HUES48 (cell line): Measurements from ENCODE around the gene BORCS5.
"Not testable (repeated sequence)": the region's sequence is repeated elsewhere in the genome, so short reads cannot be mapped to it uniquely, and the experiment has no call there.

Experiments used
- H3K27ac ChIP-seq: one replicate; pipeline ENCODE4 v1.7.0; 2013; ENCODE audit warnings: low read depth, low read length, inconsistent platforms
- H3K27me3 ChIP-seq: 2 replicates; pipeline ENCODE4 v1.6.1; 2013; ENCODE audit warnings: mild to moderate bottlenecking, low read length; ENCODE audit not compliant: control insufficient read depth, insufficient read depth
- H3K36me3 ChIP-seq: 2 replicates; pipeline ENCODE4 v1.6.1; 2013; ENCODE audit warnings: low read length; ENCODE audit not compliant: control insufficient read depth, insufficient read depth
- H3K4me1 ChIP-seq: 2 replicates; pipeline ENCODE4 v1.6.1; 2013; ENCODE audit warnings: mild to moderate bottlenecking, low read length; ENCODE audit not compliant: control insufficient read depth, insufficient read depth
- H3K4me3 ChIP-seq: 2 replicates; pipeline ENCODE4 v1.5.1; 2013; ENCODE audit warnings: mild to moderate bottlenecking, low read depth, low read length
- H3K9ac ChIP-seq: 2 replicates; pipeline ENCODE4 v1.6.1; 2013; ENCODE audit warnings: mild to moderate bottlenecking, low read depth, low read length, moderate library complexity
- H3K9me3 ChIP-seq: 2 replicates; pipeline ENCODE4 v1.6.1; 2013; ENCODE audit warnings: low read length; ENCODE audit not compliant: control insufficient read depth, insufficient read depth

BORCS5 gene

DNA sequence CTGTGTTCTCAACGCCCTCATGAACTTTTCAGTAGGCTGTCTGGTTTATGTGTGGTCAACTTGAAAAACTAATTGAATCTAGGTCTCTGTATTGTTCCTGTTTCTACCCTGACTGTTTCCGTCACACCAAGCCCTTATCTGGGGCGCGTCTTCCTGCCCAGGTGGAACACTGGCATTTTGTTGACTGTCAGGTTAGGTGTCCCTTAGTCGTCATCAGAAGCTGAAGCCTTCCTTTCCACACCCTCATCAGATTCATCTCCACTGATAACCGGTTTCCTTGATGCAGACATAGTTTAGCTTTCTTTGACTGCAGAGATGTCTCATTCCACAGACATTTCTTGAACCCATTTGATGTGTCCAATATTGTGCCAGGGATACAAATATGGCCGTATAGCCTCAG, 109.3 kb downstream of the BORCS5 start:
- no peaks in the 10 kb centered on the region for H3K27me3 ChIP-seq
- no peak overlapping the region for H3K4me3 ChIP-seq
- H3K9me3 ChIP-seq: no peaks in the 10 kb centered on the region
- H3K9ac ChIP-seq: no peak overlapping the region
- H3K27ac ChIP-seq: no peak overlapping the region
- no peaks in the 10 kb centered on the region for H3K36me3 ChIP-seq
- H3K4me1 ChIP-seq: no peaks in the 10 kb centered on the region

DNA sequence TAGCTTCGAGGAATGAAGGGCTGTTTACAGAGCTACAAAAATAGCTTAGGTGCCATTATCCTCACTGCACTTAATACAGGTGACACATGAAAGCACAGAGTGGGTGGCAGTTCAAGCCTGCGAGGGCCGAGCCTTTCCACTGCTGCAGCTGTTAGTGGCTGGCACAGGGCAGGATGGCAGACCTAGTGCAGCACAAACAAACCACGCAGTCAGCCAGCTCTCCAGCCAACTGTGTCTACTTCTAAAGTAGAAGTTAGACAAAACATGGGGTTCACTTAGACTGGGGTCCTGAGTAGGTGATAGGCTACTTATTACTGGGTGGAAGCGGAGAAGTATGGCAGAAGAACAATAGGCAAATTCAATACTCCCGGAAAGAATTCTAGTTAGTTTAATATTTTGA, 110.4 kb downstream of the BORCS5 start:
- Histone ChIP-seq H3K4me3 (no peak overlapping the region), H3K27me3 (no peaks in the 10 kb centered on the region), H3K9ac (no peak overlapping the region), H3K4me1 (no peaks in the 10 kb centered on the region), H3K9me3 (no peaks in the 10 kb centered on the region), H3K27ac (no peak overlapping the region), H3K36me3 (no peaks in the 10 kb centered on the region)

DNA sequence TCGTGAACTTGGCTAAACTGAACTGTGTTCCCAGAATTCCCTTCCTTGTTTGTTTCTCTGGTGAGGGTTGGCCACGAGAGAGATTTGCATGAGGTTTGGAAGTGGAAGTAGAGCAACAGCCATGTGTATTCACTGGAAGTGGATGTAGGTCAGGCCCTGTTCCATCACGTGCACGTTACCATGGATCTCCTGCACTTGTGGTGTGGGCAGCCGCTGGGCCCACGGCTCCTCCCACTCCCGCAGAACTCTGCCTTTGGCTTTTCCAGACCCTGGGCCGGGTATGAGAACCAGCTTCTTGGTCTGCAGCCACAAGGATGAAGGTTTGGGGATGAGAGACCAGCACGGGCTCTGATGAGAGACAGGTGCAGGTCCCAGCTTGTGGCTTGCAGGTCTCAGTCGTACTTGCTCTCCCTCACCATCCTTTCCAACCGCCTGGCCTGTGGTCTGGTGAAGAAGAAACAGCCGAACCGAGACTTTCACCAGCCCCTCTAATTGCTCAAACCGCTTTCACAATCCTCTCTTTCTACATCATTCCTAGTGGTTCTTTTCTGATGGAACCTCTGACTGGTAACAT, 110.9 kb downstream of the BORCS5 start:
- Histone ChIP-seq H3K36me3 (no peaks in the 10 kb centered on the region), H3K27ac (no peak overlapping the region), H3K27me3 (no peaks in the 10 kb centered on the region), H3K9ac (no peak overlapping the region), H3K4me3 (no peak overlapping the region), H3K4me1 (no peaks in the 10 kb centered on the region), H3K9me3 (no peaks in the 10 kb centered on the region)

DNA sequence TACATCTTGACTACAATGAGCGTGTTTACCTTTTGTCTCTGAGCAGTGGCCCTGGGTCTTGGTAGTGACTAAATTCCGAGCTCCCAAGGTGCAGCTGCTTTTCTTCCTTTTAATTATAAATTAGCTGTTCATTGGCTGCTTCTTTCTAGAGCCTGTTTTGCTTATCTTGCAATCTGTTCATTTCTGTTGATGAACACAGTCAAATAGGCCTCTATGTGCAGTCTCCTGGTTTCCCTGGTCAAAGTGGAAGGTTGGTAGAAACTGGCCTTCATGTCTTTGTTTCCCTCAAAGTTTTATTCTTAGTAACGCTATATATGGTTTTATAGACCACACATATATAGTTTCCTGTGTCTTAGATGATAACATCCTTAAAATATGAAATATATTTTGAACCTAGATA, 111.7 kb downstream of the BORCS5 start:
- Histone ChIP-seq H3K9ac (no peak overlapping the region), H3K9me3 (no peaks in the 10 kb centered on the region), H3K36me3 (no peaks in the 10 kb centered on the region), H3K4me1 (no peaks in the 10 kb centered on the region), H3K4me3 (no peak overlapping the region), H3K27ac (no peak overlapping the region), H3K27me3 (no peaks in the 10 kb centered on the region)

DNA sequence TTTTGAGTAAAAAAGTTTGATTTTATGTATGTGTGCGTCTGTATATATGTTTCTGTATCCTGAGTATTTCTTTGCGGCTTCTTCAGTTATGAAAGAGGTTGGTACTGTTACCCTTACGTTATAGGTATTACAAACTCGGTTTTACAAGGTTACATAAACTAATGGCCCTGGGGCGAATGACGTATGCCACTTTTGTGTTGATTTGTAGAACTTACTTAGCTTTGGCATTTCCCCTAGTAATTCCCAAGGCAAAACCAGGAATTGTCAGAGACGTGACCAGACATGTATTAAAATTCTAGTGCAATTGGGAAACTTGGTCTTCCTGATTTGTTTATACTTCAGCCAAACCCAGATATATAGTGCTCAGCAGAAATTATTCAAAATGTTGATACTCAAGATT, 112.5 kb downstream of the BORCS5 start:
- H3K9ac ChIP-seq: no peak overlapping the region
- no peak overlapping the region for H3K27ac ChIP-seq

DNA sequence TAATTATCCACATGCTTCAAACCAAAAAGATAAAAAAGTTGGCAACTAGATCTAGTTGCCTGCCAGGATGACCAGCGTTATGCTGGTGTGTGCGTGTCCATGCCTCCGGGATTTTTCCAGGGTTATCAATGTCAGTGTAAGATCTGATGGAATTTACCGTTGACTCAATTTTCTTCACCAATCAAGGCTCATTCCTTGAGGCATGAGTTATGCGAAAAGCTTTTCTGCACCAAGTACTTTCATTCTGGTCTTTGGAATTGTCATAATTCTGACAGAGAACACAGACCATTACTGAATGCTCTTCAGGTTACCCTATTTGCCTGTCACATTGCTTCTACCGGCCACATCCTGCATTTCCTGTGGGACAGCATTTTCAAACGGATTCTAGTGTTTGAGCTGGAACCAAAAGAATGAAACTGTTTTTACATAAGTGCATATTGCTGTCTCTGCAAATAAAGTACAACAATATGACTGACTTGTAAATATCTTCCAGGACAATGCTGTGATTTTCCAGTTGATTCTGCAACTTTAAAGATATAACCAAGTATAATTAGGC, 114.0 kb downstream of the BORCS5 start:
- no peaks in the 10 kb centered on the region for H3K27me3 ChIP-seq
- no peaks in the 10 kb centered on the region for H3K4me1 ChIP-seq

More for the DNA sequence above, 112.5 kb downstream of the BORCS5 start:
- H3K4me1 ChIP-seq: no peaks in the 10 kb centered on the region
- H3K4me3 ChIP-seq: no peak overlapping the region
- no peaks in the 10 kb centered on the region for H3K9me3 ChIP-seq
- no peaks in the 10 kb centered on the region for H3K36me3 ChIP-seq
- no peaks in the 10 kb centered on the region for H3K27me3 ChIP-seq

DNA sequence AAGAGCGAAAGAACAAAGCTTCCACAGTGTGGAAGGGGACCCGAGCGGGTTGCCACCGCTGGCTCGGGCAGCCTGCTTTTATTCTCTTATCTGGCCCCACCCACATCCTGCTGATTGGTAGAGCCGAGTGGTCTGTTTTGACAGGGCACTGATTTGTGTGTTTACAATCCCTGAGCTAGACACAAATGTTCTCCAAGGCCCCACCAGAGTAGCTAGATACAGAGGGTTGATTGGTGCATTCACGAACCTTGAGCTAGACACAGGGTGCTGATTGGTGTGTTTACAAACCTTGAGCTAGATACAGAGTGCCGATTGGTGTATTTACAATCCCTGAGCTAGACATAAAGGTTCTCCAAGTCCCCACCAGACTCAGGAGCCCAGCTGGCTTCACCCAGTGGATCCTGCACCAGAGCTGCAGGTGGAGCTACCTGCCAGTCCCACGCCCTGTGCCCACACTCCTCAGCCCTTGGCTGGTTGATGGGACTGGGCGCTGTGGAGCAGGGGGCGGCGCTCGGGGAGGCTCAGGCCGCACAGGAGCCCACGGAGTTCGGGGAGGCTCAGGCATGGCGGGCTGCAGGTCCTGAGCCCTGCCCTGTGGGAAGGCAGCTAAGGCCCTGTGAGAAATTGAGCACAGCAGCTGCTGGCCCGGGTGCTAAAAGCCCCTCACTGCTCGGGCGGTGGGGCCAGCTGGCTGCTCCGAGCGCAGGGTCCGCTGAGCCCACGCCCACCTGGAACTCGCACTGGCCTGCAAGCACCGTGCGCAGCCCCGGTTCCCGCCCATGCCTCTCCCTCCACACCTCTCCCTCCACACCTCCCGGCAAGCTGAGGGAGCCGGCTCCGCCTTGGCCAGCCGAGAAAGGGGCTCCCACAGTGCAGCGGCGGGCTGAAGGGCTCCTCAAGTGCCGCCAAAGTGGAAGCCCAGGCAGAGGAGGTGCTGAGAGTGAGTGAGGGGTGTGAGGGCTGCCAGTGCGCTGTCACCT, 115.4 kb downstream of the BORCS5 start:
- not testable (repeated sequence) for H3K27me3 ChIP-seq, H3K27ac ChIP-seq, H3K4me3 ChIP-seq, H3K9me3 ChIP-seq, H3K4me1 ChIP-seq, H3K9ac ChIP-seq
- H3K36me3 ChIP-seq: peaks cover 21% of the 10 kb centered on the region

More for the DNA sequence above, 114.0 kb downstream of the BORCS5 start:
- Histone ChIP-seq H3K27ac (no peak overlapping the region), H3K9ac (no peak overlapping the region), H3K4me3 (no peak overlapping the region), H3K9me3 (no peaks in the 10 kb centered on the region), H3K36me3 (peaks cover 7% of the 10 kb centered on the region)

DNA sequence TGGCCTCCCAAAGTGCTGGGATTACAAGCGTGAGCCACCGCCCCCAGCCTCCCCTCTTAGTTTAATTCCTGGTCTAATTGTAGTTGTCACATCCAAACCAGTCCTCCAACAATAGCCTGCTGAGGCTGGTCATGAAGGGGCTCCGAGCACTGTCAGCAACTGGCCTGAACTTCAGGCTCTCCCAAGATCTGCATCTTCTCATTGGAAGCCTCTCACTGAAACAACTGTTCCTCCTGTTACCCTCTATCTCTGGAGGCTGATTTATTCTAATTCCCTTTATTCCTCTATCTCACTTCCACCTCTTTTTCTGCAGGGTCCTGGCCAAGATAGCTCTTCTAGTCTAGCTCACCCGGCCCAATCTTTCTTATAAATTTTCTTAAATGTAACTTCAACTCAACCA, 116.3 kb downstream of the BORCS5 start:
- no peak overlapping the region for H3K9ac ChIP-seq
- no peaks in the 10 kb centered on the region for H3K9me3 ChIP-seq
- H3K27ac ChIP-seq: no peak overlapping the region
- no peak overlapping the region for H3K4me3 ChIP-seq
- no peaks in the 10 kb centered on the region for H3K27me3 ChIP-seq
- H3K4me1 ChIP-seq: no peaks in the 10 kb centered on the region
- H3K36me3 ChIP-seq: peaks cover 31% of the 10 kb centered on the region

DNA sequence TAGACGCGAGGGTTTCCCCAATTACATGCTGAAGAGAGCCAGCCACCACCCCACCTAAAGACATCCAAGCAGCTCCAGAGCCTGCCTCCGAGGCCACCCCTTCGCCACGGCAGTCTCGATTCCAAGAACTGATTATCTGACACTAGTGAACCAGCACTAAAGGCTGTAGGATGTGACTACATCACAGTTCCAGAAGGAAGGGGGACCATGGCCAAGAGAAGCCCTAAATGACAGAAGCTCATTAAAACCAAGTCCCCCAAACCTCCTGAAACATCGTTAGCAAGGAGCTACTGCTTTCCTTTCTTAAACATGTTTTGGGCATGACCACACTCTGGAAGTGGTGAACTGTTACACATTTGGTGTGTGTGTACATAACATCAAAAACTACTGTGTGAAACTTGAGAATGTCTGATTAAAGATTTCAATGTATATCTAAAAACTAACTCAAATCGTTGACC, 117.6 kb downstream of the BORCS5 start:
- no peaks in the 10 kb centered on the region for H3K27me3 ChIP-seq
- no peak overlapping the region for H3K9ac ChIP-seq
- no peaks in the 10 kb centered on the region for H3K9me3 ChIP-seq
- peaks cover 43% of the 10 kb centered on the region for H3K36me3 ChIP-seq
- H3K4me1 ChIP-seq: no peaks in the 10 kb centered on the region
- no peak overlapping the region for H3K27ac ChIP-seq
- no peak overlapping the region for H3K4me3 ChIP-seq

DNA sequence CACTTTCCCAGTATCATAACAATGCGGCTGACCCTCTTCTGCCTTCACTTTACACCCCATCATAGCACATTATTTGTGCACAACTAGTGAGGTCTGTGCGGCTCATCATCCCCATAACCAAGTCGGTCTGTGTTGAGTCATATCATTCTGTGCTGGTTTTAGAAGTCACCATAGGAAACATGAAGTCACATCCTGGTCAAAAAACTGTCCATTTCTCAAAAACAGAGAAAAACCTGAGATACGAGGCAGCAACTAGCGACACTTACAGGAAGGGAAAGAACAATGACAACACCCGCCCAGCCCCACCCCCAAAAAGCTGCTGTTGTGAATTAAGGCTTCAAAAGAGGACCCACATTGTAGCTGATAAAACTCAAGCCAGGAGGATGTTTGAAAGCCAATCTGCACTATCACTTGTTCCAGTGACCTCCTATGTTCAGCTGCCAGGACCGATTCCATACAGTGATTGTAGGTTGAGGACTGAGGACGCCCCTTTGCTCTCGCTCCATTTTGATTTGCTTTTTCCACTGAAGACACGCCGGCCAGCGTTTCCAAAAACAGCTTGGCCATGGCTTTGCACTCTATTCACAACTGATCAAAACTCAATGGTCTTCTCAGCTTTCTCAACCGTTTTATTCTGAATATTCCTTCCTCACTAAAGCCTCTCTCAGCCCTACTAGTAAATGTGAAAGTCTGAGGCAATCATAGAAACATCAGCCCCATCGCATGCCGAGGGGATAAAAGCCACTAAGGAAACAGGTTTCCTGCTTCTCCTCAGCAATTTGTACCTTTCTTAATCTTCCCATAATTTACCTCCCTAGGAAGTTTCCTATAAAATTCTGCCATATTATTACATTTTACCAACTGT, 118.3 kb downstream of the BORCS5 start:
- no peak overlapping the region for H3K27ac ChIP-seq
- no peak overlapping the region for H3K9ac ChIP-seq
- H3K4me3 ChIP-seq: no peak overlapping the region
- no peaks in the 10 kb centered on the region for H3K27me3 ChIP-seq
- H3K36me3 ChIP-seq: peaks cover 50% of the 10 kb centered on the region
- no peaks in the 10 kb centered on the region for H3K9me3 ChIP-seq
- no peaks in the 10 kb centered on the region for H3K4me1 ChIP-seq
